Bronchial epithelial cell (primary cell): ENCODE measurements around the gene MUC2. TPM values are rescaled to one million over a fixed set of nuclear protein-coding genes. Genes with fewer than 3 reads are reported as not detected.

Experiments used
- DNase-seq: peaks from one replicate; pipeline ENCODE4 v3.0.0-alpha.2; 2010; ENCODE audit warnings: low read depth
- FAIRE-seq: peaks from 2 replicates; lab custom pipeline; 2011; peaks lifted over from hg19 to GRCh38; lab: Jason Lieb, UNC
- H3K27me3 ChIP-seq: 2 replicates; pipeline ENCODE4 v1.5.1; 2011; ENCODE audit warnings: low read length; ENCODE audit not compliant: control insufficient read depth, insufficient read depth
- H3K36me3 ChIP-seq: 2 replicates; pipeline ENCODE4 v1.5.1; 2011; ENCODE audit warnings: low read length; ENCODE audit not compliant: control insufficient read depth, insufficient read depth
- H3K4me3 ChIP-seq: 2 replicates; pipeline ENCODE4 v1.5.1; 2011; ENCODE audit warnings: mild to moderate bottlenecking, low read depth, low read length, control low read depth
- CTCF ChIP-seq: IDR thresholded peaks from 2 replicates; pipeline ENCODE4 v1.5.1; 2011; ENCODE audit warnings: mild to moderate bottlenecking, moderate library complexity, low read length, control low read depth, inconsistent platforms; ENCODE audit not compliant: insufficient read depth, severe bottlenecking
- total RNA-seq: library from RNA; depleted of rRNA; stranded (reverse); fragments of >200 nt; gene quantifications from 2 replicates; pipeline ENCODE4 v1.2.1, GENCODE V29; 2014

MUC2 gene
- total RNA-seq, 1 donor from 2014 or later = not detected

DNA sequence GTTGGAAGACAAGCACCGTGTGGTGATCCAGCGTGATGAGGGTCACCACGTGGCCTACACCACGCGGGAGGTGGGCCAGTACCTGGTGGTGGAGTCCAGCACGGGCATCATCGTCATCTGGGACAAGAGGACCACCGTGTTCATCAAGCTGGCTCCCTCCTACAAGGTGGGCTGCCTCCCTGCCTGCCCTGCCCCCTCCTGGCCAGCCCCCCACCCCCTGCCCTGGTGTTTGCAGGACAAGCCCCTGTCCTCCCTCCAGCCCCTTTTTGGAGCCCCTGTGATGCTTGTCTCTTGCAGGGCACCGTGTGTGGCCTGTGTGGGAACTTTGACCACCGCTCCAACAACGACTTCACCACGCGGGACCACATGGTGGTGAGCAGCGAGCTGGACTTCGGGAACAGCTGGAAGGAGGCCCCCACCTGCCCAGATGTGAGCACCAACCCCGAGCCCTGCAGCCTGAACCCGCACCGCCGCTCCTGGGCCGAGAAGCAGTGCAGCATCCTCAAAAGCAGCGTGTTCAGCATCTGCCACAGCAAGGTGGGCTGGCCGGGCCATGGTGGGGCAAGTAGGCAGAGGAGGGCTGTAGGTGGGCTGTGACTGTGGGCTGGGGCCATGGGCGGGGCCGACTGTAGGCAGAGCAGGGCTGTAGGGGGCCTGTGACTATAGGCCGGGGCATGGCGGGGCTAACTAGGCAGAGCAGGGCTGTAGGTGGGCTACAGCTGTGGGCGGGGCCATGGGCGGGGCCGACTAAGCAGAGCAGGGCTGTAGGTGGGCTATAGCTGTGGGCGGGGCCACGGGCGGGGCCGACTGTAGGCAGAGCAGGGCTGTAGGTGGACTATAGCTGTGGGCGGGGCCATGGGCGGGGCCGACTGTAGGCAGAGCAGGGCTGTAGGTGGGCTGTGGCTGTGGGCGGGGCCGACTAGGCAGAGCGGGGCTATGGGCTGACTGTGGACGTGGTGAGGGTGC lies 13.6 kb downstream of the MUC2 start:
- no peak for TF ChIP-seq CTCF
- no peak for FAIRE-seq
- no peak for DNase-seq
- no peak overlapping the region for H3K4me3 ChIP-seq
- no peaks in the 10 kb centered on the region for H3K36me3 ChIP-seq
- H3K27me3 ChIP-seq = no peaks in the 10 kb centered on the region

DNA sequence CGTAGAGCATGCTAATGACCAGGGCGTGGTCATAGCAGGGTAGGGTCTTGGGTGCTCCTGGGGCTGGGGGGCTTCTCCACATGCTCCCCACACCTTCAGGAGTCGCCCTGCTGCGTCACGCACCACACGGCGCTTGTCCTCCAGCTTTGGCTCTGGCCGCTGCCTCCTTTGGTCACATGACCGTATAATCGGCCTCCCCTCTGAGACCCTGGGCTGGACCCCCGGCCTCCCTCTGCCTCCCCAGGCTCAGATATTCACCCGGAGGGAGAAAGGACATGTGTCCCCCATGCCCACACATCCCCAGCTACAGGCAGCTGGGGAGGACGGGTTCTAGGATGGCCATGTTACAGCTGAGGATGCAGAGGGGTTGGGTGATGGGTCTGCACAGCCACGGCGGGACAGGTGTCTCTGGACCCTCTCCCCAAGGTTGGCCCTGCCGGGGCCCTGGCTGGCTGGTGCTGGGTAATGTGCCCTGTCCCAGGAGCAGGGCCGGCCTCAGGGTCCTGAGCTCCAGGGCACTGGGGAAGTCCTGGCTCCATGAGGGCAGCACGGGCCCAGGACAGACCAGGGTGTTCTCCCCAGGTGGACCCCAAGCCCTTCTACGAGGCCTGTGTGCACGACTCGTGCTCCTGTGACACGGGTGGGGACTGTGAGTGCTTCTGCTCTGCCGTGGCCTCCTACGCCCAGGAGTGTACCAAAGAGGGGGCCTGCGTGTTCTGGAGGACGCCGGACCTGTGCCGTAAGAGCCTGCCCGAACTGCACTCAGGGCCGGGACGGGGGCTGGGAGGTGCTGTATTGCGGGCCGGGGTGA lies 14.5 kb downstream of the MUC2 start:
- no peak for TF ChIP-seq CTCF
- no peak for FAIRE-seq
- DNase-seq = no peak
- H3K27me3 ChIP-seq = no peaks in the 10 kb centered on the region
- no peaks in the 10 kb centered on the region for H3K36me3 ChIP-seq
- H3K4me3 ChIP-seq = no peak overlapping the region

DNA sequence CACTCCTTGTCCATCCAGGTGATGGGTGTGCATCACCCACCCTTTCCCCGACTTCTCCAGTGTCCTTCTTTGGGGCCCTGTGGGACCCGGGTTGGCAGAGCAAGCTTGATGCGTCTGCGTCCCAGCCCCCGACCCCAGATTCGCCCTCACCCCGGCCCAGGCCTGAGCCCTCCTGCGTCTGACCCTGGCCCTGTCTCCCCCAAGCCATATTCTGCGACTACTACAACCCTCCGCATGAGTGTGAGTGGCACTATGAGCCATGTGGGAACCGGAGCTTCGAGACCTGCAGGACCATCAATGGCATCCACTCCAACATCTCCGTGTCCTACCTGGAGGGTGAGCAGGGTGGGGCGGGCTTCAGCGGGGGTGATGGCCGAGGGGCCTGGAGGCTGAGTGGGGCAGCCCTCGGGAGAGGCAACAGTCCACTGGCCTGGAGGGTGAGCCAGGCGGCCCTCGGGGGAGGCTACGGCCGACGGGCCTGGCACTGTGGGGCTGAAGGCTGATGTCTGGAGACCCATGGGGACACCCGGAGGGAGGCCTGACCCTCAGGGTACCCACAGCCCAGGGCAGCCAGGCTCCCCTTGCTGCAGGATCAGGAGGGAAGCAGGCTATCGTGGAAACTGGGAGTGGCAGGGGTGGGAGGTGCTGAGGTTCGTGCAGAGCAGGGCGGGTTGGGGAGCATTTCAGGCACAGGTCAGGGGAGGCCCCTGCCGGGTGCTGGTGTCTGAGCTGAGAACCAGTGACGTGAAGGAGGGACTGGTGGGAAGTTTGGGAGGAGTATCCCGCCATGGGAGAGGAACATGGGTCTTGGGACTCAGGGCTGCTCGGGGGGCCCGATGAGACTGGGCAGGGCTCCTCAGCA lies 15.3 kb downstream of the MUC2 start:
- DNase-seq (no peak), FAIRE-seq (no peak)
- no peak for TF ChIP-seq CTCF
- Histone ChIP-seq H3K4me3 (no peak overlapping the region), H3K27me3 (no peaks in the 10 kb centered on the region), H3K36me3 (no peaks in the 10 kb centered on the region)

DNA sequence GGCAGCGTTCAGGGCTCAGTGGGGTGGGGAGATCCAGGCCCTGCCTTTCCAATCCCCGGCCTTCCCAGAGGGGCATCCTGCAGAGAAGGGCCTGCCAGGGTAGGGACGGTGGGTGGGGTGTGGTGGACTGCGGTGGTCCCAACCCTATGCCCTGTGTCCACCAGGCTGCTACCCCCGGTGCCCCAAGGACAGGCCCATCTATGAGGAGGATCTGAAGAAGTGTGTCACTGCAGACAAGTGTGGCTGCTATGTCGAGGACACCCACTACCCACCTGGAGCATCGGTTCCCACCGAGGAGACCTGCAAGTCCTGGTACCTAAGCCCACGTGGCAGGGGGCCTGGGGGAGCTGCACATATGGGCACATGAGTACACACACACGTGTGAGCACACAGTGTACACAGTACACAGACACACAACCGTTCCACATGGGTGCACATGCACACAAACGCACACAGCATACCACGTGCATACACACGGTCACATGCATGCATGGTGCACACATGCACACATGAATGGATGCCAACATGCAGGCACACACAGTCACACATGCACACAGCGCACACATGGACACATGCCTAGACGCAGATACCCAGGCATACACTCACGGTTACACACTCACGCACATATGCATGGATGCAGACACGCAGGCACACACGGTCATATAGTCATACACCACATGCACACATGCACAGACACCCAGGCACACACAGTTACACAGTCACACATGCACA lies 16.1 kb downstream of the MUC2 start:
- DNase-seq = no peak
- Histone ChIP-seq H3K27me3 (no peaks in the 10 kb centered on the region), H3K36me3 (no peaks in the 10 kb centered on the region), H3K4me3 (no peak overlapping the region)
- peak; percentile 90 for FAIRE-seq
- TF ChIP-seq CTCF = no peak
